GM19035 (cell line): ENCODE results near the gene IL22RA1.

Source experiments
- ATAC-seq: cut with Tn5 transposase; IDR thresholded peaks from one replicate; pipeline ENCODE4 v1.9.1; 2021; ENCODE audit not compliant: unreplicated experiment

IL22RA1 gene

DNA sequence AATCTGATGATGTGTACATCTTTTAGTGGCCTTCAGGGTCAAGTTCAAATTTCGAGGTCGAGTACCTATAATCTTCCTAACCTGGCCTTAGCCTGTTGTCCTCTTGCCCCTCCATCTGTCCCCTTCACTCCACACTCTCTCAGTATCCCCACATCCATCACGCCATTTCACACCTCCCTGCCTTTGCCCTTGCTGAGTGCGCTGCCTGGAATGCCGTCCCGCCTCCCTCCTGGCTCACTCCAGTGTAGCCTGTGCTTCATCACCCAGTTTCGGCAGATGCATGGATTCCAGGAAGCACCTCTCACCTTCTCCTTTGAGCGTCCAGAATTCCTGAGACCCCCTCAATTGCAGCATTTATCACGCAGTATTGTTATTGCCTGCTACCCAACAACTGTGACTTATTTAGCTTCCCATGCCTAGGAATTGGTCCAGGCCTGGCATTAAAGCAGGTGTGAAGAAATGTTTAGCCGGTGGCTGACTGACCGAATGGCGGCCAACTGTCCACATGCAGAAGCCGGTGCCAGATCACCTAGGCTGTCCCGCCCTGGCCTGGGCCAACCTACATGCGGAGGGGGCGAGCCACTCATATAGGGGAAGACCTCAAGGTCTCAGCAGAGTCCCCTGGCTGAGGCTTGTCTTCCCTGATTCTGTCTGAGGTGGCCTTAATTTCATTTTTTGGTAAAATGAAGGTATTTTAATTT is 65.5 kb downstream of the IL22RA1 start:
- no peak for ATAC-seq

DNA sequence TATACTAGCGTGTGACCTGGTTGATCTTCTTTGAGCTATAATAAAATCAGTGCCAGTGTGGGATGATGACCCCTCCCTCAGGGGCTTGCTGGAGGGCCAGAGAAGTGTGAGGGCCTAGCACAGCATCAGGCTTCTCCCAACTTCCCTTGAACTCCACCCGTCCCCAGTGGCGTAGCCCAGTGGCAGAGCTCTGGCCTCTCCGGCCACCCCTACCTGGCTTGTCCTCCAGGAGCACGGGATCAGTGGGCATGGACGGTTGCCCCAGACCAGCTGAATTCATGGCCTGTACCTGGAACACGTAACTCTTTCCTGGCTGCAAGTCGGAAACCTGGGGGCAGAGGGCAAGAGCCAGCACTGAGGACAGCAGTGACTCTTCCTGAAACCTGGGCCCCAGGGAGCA is 67.0 kb downstream of the IL22RA1 start:
- no peak for ATAC-seq

DNA sequence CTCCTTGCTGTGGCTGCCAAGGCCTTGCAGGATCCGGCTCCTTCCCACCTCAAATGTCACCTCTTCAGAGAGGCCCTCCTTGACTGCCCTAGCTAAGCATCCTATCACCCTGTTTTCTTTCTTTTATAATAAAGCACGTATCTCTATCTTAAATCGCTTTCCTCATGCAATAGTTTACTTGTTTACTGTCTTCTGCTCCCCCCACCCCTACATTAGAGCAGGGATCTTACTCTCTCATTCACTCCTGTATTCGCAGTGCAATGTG is 67.4 kb downstream of the IL22RA1 start:
- ATAC-seq, result no peak

DNA sequence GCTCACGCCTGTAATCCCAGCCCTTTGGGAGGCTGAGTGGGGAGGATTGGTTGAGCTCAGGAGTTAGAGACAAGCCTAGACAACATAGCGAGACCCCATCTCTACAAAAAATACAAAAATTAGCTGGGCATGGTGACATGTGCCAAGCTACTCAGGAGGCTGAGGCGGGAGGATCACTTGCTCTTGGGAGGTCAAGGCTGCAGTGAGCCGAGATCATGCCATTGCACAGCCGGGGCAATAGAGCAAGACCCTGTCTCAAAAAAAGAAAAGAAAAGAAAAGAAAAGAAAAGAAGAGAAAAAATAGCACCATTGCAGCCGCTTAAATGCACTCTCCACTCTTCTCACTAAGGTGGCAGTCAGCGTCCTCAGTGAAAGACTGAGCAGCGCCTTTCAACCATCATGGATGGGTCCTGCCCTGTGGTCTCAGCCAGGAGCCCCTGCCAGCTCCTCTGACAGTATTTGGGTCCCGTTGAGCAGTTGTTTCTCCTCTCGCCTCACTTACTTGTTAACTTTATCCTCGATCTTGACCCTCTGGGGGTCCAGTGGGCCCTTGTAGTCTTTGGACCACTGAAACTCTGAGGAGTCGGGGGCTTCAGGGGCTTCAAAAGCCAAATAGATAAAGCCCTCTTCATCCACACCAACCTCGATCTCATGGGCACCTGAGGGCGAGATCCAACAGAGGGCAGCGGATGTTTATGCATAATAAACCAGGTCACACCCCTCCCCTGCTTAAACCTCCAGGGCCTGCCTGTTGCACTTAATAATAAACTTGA is 67.9 kb downstream of the IL22RA1 start:
- no peak for ATAC-seq

DNA sequence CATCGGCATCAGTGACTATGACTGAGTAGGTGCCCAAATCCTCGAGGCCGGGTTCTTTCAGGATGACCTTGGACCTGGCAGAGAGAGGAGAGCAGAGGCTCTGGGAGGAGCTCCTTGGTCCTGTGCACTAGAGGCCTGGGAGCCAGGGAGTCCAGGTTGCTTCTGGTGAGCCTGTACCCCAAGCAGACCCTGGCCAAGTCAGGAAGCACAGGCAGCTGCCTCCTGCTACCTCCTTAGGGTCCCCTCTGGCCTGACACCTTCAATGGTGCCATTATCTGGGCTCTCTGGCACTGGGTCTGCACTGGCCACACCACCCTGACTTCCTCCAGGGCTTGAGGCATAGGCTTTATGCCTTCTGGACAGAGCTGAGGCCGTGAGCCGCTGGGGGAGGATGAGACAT is 68.7 kb downstream of the IL22RA1 start:
- no peak for ATAC-seq

DNA sequence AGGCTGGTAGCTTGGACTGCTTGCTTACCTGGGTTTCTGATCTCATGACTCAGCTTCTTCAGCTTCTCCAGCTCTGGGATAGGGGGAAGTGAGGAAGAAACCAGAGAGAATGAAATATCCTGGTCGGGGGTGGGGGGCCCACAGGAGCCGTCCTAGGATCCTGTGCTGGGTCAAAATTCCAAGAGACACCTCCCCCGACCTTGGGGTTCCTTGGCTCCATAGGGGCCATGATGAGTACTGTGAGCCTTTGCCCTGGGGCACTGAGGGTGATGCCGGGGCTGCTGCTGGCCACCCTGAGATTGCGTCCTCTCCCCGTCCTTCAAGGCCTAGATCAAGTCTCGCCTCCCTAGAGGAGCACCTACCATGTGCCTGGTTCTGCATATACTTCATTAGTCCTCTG is 71.0 kb downstream of the IL22RA1 start:
- ATAC-seq, result no peak

DNA sequence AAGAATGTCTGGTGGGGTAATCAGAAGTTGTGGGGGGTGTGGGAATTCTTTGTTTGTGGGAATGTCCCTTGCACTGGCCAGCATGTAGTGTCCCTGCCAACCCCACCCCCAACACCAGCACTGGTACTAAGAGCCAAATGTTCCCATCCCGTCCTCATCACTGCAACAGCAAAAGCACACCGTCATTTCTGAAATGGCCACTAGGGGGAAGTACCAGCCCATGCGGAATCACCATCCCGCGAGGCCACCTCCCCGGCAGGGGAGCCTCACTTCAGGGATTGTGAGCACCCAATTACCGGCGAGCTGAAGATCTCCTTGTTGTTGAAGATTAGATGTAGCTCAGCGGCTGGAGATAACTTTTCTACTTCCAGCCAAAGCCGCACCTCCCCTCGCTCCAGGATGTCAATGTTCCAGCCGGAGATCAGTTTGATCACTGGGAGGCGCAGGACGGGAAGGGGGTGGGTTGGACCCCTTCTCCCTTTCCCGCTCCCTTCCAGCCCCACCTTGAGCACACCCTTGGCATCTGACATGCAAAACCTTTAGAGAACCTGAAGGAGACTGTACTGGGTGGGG is 72.0 kb downstream of the IL22RA1 start:
- ATAC-seq, result peak; percentile 67

DNA sequence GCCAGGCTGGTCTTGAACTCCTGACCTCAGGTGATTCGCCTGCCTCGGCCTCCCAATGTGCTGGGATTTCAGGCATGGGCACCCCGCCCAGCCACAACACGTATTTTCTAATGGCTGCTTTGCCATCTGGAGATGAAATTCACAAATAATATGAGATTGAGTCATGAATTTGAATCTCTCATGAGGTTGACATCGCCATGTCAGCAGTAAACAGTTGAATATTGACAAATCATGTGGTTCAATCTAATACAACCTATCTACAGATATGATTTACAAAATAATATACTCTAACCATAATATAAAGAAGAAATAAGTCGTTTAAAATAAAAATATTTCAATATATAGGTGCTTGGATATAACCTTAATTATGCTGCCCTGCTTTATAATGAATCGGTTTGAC is 73.1 kb downstream of the IL22RA1 start:
- no peak for ATAC-seq
